Stimulated activated naive CD8-positive, alpha-beta T cell treated with anti-CD3 and anti-CD28 coated beads, Interleukin-15, Interleukin-2, amounts not matched to agents 100 U/mL and 50 U/mL, for 24 hours (primary cell): ENCODE results near the gene LASP1.
A peak's percentile ranks its signal among the peaks of the same experiment; 100 is the strongest.

ENCODE experiments used
- ATAC-seq: fragments of 150-1000 bp; cut with Tn5 transposase; one replicate; pipeline ENCODE4 v1.10.0; 2021
- DNase-seq: peaks from one replicate; pipeline ENCODE4 v3.0.0; 2021

The LASP1 gene

DNA sequence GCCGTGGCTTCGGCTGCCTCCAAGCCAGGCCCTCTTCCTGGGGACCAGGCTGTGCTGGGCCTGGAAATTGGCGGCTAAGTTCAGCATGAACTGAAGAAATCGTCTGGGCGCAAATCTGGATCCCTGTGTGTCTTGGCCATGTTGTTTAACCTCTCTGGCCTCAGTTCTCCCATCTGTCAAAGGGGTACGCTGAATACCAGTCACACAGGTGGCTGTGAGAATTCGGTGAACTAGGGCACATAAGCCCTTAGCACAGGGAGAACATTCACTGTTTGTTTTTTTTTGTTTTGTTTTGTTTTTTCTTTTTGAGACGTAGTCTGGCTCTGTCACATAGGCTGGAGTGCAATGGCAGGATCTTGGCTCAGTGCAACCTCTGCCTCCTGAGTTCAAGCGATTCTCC is 19.0 kb downstream of the LASP1 start:
- no peak for DNase-seq
- no peak for ATAC-seq

- ATAC-seq (no peak), DNase-seq (no peak)
Observed at GRCh38 chr17:38889745-38890409, 20.0 kb downstream of the LASP1 start.

GRCh38 chr17:38890410-38890746 is 20.5 kb downstream of the LASP1 start:
- peak; percentile 5 for ATAC-seq
- no peak for DNase-seq

DNA sequence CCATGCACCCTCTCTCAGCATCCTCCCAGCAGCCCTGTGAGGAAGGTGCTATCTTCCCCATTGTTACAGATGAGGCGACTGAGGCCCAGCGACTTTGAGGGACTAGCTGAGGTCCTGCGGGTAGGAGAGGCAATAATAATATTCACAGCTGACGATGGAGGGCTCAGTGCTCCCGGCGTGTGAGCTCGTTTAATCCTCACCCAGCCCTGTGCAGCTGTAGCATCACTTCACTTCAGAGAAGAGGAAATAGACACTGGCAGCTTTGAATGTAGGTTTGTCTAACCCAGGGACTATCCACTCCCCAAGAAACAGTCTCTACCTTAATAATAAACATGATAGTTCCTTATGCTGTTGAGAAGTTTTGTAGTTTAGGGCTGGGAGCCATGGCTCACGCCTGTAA is 21.6 kb downstream of the LASP1 start:
- ATAC-seq = no peak
- no peak for DNase-seq

DNA sequence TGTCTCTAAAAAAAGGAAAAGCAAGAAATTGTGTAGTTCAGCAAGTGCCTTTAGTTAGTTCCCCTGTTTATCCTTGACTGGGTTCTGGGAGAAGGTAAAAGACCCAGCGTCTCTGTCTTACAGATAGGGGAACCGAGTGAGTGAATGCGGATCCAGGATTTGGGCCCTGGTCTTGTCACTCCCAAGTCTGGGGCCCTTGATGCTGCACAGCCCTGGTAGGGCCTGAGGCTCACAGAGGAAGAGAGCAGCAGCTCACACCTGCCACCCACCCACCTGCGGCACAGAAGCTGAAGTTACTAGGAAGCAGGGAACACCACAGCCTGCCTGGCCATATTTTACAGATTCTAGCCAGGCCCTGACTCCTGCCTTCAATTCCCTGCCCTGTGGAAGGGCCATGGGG is 22.2 kb downstream of the LASP1 start:
- ATAC-seq = peak; percentile 26

DNA sequence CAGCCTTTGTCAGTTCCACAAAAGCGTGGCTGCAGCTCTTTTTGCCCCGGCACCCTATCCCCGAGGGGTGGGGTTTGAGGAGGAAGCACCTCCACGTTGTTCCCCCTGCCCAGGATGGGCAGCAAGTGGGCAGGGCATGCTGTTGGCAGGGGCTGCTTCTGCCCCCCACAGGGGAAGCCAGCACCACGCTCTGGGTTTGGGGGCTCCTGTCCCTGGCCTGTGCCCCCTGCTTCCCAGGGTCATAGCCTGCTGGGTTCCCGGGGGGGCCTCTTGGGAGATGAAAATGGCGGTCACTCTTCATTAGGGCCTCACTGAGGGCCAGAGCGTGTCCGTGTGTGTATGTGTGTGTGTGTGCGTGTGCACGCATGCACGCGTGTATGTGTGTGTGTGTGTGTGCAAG is 22.8 kb downstream of the LASP1 start:
- no peak for ATAC-seq

More for the DNA sequence above, 22.2 kb downstream of the LASP1 start:
- DNase-seq = no peak

GRCh38 chr17:38893113-38893512 is 23.3 kb downstream of the LASP1 start:
- DNase-seq (no peak), ATAC-seq (no peak)

More for the DNA sequence above, 22.8 kb downstream of the LASP1 start:
- DNase-seq = no peak

GRCh38 chr17:38893607-38894006 is 23.7 kb downstream of the LASP1 start:
- peak; percentile 64 for DNase-seq
- peak; percentile 62 for ATAC-seq

GRCh38 chr17:38894276-38894675 is 24.4 kb downstream of the LASP1 start:
- no peak for DNase-seq
- ATAC-seq = no peak

DNA sequence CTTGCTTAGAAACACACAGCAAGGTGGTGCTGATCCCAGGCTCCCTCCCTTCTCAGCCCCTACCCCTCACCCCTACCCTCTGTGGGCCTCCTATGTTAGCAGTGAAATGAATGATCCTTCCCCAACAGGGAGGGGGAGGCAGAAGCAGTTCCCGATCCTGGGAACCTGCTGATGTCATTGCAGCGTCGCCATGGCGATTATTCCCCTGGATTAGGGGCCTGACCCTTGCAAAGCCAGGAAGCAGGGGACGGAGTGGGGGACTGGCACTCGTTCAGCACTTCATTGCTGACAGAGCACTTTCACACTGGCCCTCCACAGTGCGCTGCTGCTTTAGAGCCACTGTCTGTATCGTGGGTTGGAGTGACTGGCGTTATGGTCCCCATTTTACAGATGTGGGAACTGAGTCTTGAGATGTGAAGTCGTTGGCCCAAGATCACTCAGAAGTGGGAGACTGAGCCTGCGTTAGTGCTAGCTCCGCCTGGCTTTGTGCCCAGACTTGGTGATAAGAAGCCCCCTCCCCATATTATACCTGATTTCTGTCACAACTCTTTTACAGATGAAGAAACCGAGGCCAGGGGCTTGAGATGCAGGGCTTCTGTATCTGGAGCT is 26.6 kb downstream of the LASP1 start:
- DNase-seq (no peak), ATAC-seq (no peak)

DNA sequence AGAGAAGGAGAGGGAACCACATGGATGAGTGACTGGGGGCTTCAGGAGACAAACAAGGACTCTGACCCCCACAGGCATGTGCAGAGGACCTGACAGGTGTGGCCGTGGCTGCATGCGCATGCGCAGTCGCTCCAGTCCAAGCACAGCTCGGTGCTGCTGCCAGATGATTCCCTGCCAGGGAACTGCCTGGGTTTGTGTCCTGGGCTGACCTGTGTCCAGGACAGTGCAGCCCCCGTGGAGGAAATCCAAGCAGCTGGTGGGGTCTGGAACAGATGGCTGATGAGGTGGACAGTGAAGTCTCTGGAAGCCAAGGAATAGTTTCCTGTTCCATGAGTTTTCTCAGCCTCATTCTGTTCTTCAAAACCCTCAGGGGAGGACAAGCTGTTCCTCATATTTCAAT is 27.3 kb downstream of the LASP1 start:
- ATAC-seq (no peak), DNase-seq (no peak)

DNA sequence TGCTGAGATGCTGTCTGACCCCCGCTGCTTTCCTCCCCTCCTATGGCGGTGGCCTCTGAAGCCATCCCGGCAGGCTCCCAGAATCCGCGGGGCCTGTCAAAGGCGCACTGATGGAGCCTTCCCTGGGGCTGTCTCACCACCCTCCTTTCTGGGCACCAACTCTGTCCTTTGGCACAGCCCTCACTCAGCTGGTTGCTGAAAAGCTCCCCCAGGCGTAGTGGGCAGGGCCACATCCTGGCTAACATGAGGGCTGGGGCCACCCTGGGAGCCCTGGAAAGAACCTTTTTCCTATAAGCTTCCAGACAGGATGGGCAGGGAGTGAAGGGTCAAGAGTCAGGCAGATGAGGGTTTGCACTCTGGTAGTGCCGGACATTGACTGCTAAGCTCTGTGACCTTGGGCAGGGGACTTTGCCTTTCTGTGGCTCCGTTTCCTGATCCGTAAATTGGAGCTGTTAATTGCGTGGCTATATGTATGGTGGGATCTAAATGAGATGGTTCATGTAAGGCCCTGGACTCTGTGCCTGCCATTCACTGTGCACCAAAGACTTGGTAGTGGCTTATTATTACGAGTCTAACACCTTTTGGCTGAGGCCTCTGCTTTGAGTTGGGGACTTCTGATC is 27.9 kb downstream of the LASP1 start:
- no peak for DNase-seq
- ATAC-seq = peak; percentile 1

- ATAC-seq (peak; percentile 26), DNase-seq (no peak)
Observed at GRCh38 chr17:38898291-38898679, 28.4 kb downstream of the LASP1 start.

- DNase-seq = peak; percentile 92
- ATAC-seq = peak; percentile 90
Observed at GRCh38 chr17:38898812-38899348, 29.0 kb downstream of the LASP1 start.

DNA sequence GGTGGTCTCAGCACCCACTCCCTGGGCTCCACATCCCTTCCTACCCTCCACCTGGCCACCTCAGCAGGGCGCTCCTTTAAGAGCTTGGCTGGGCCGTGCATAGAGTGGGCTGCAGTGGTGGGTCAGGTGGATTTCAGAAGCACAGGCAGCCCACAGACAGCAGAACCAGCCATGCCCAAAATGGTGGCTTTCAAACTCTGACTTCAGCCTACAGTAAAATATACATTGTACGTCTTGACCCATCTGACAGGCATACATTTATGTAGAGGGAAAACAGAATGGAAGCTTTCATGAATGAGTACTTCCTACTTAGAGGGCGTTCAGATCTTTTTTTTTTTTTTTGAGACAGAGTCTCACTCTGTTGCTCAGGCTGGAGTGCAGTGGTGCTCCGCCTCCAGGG is 29.6 kb downstream of the LASP1 start:
- DNase-seq (no peak), ATAC-seq (peak; percentile 4)

DNA sequence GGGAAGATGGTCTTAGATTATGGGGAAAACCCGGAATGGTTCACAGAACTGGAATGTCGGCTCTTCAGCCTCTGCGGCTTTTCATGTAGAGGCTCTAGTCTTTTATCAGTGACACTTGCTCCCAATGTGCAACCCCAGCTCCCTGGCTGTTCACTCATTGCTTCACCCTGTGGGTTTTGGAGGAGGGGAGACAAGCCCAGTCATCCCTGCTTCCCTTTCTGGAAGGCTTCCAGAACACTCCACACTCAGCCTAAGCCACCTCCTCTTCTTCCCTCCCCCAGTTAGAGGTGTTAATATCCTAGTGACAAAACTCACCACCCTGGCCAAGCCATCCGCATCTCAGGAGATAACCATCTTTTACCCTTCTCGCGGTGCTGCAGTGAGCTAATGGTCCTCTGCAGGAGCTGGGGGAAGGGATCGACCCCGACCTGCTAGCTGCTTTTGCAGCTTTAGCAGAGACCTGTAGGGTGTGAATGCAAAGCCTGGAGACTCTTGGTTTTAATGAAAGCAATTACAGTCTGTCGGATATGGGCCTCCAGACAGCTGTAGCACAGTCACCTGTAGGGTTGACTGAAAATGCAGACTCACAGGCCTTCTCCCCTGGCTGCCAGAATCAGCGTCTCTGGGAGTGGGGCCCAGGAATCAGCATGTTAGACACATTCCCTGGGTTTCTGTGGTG is 31.3 kb downstream of the LASP1 start:
- no peak for ATAC-seq
- no peak for DNase-seq

GRCh38 chr17:38903404-38903803 is 33.5 kb downstream of the LASP1 start:
- no peak for ATAC-seq
- no peak for DNase-seq

- DNase-seq (no peak), ATAC-seq (no peak)
Observed at GRCh38 chr17:38904892-38905291, 35.0 kb downstream of the LASP1 start.

DNA sequence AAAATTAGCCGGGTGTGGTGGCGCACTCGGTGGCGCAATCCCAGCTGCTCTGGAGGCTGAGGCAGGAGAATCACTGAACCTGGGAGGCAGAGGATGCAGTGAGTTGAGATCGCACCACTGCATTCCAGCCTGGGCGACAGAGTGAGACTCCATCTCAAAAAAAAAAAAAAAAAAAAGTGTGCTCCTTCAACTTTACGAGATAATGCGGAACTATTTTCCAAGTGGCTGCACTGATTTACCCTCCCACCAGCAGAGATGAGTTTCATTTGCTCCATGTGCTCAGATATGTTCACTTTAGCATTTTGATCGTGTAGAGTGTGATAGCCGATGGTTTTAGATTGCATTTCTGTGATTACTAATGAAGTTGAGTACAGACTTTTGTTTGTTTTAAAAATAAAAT is 35.5 kb downstream of the LASP1 start:
- no peak for DNase-seq
- no peak for ATAC-seq

GRCh38 chr17:38906460-38907228 is 36.8 kb downstream of the LASP1 start:
- no peak for ATAC-seq
- DNase-seq = no peak

GRCh38 chr17:38907930-38908675 is 38.2 kb downstream of the LASP1 start:
- ATAC-seq = no peak
- DNase-seq = no peak
